HG03432 (cell line): ENCODE results near the gene PSAT1.

Experiments
- ATAC-seq: cut with Tn5 transposase; IDR thresholded peaks from one replicate; pipeline ENCODE4 v1.9.1; 2021; ENCODE audit warnings: mild to moderate bottlenecking, moderate library complexity; ENCODE audit not compliant: unreplicated experiment

PSAT1 gene

GRCh38 chr9:78314953-78315870, 18.3 kb downstream of the PSAT1 start:
- ATAC-seq = no peak

- no peak for ATAC-seq
Observed at GRCh38 chr9:78316166-78316892, 19.4 kb downstream of the PSAT1 start.

- ATAC-seq = no peak
Observed at GRCh38 chr9:78319197-78320029, 22.5 kb downstream of the PSAT1 start.

- no peak for ATAC-seq
Observed at GRCh38 chr9:78320030-78320693, 23.2 kb downstream of the PSAT1 start.

- ATAC-seq = no peak
Observed at GRCh38 chr9:78320875-78321496, 24.1 kb downstream of the PSAT1 start.

GRCh38 chr9:78321505-78321904, 24.6 kb downstream of the PSAT1 start:
- no peak for ATAC-seq

- ATAC-seq = no peak
Observed at GRCh38 chr9:78324068-78324650, 27.2 kb downstream of the PSAT1 start.

- ATAC-seq = no peak
Observed at GRCh38 chr9:78324682-78325081, 27.8 kb downstream of the PSAT1 start.

GRCh38 chr9:78325343-78325742, 28.4 kb downstream of the PSAT1 start:
- ATAC-seq = no peak

- ATAC-seq = no peak
Observed at GRCh38 chr9:78325846-78326360, 29.0 kb downstream of the PSAT1 start.

- no peak for ATAC-seq
Observed at GRCh38 chr9:78326564-78326963, 29.6 kb downstream of the PSAT1 start.

GRCh38 chr9:78332381-78332780, 35.5 kb downstream of the PSAT1 start:
- ATAC-seq = no peak

- ATAC-seq = no peak
Observed at GRCh38 chr9:78348848-78349247, 51.9 kb downstream of the PSAT1 start.

- ATAC-seq = peak; percentile 76
Observed at GRCh38 chr9:78351816-78352215, 54.9 kb downstream of the PSAT1 start.

GRCh38 chr9:78354324-78354973, 57.5 kb downstream of the PSAT1 start:
- ATAC-seq = no peak

GRCh38 chr9:78354989-78355388, 58.1 kb downstream of the PSAT1 start:
- ATAC-seq = no peak

GRCh38 chr9:78356634-78357033, 59.7 kb downstream of the PSAT1 start:
- no peak for ATAC-seq

- peak; percentile 91 for ATAC-seq
Observed at GRCh38 chr9:78357165-78357873, 60.4 kb downstream of the PSAT1 start.
